PC-3 (cell line): ENCODE results near the gene SLC2A3. TPM values are rescaled to one million over a fixed set of nuclear protein-coding genes. Genes with fewer than 3 reads are reported as not detected.
"Not testable (repeated sequence)": the region's sequence is repeated elsewhere in the genome, so short reads cannot be mapped to it uniquely, and the experiment has no call there.

Source experiments
- ATAC-seq: fragments of 200-7000 bp; cut with Tn5 transposase; 2 replicates; pipeline ENCODE4 v1.9.1; 2020; ENCODE audit warnings: mild to moderate bottlenecking, moderate library complexity
- BruUV-seq: library from RNA; stranded (reverse); fragments of 400-500 nt; replicated peaks from 2 replicates; lab custom pipeline; 2021; lab: Mats Ljungman, UMichigan
- CTCF ChIA-PET: fragments of 300-600 bp; sonication (Branson Sonifier 250); formaldehyde crosslinking; loops from one replicate; lab custom pipeline; 2022; ENCODE audit warnings: antibody characterized with exemption; lab: Charles Lee
- POLR2A ChIA-PET: fragments of 300-600 bp; sonication (Branson Sonifier 250); formaldehyde crosslinking; loops from one replicate; lab custom pipeline; 2022; ENCODE audit warnings: antibody characterized with exemption; ENCODE audit not compliant: unreplicated experiment; lab: Charles Lee
- DNase-seq: peaks from one replicate; pipeline ENCODE4 v3.0.0-alpha.2; 2015
- H2AFZ ChIP-seq: fragments of 300-600 bp; sonication (generic); 2 replicates; pipeline ENCODE4 v1.6.0; 2016; ENCODE audit warnings: antibody characterized with exemption, low read length
- H3F3A ChIP-seq: fragments of 300-600 bp; sonication (generic); one replicate; pipeline ENCODE4 v1.6.0; 2017; ENCODE audit warnings: antibody characterized with exemption, low read length, control low read depth, mild to moderate bottlenecking; ENCODE audit not compliant: unreplicated experiment
- H3K27ac ChIP-seq: fragments of 300-600 bp; sonication (generic); 2 replicates; pipeline ENCODE4 v1.5.1; 2016; ENCODE audit warnings: mild to moderate bottlenecking, low read length
- H3K27me3 ChIP-seq: fragments of 300-600 bp; sonication (generic); 2 replicates; pipeline ENCODE4 v1.6.1; 2016; ENCODE audit warnings: low read length, mixed read lengths
- H3K36me3 ChIP-seq: fragments of 300-600 bp; sonication (generic); 2 replicates; pipeline ENCODE4 v1.6.1; 2016; ENCODE audit warnings: low read depth, mixed run types, low read length, mixed read lengths
- H3K4me1 ChIP-seq: fragments of 300-600 bp; sonication (generic); 2 replicates; pipeline ENCODE4 v1.5.1; 2016; ENCODE audit warnings: low read length; ENCODE audit not compliant: insufficient read depth
- H3K4me2 ChIP-seq: fragments of 300-600 bp; sonication (generic); 2 replicates; pipeline ENCODE4 v1.6.0; 2016; ENCODE audit warnings: low read length
- H3K4me3 ChIP-seq: fragments of 300-600 bp; sonication (generic); 2 replicates; pipeline ENCODE4 v1.5.1; 2016; ENCODE audit warnings: mild to moderate bottlenecking, low read length, mixed read lengths
- H3K79me2 ChIP-seq: fragments of 300-600 bp; sonication (generic); 2 replicates; pipeline ENCODE4 v1.6.1; 2017; ENCODE audit warnings: low read length, mixed read lengths
- H3K9ac ChIP-seq: fragments of 300-600 bp; sonication (generic); 2 replicates; pipeline ENCODE4 v1.6.0; 2016; ENCODE audit warnings: mild to moderate bottlenecking, low read length
- H3K9me2 ChIP-seq: fragments of 300-600 bp; sonication (generic); replicated peaks from 2 replicates; pipeline ENCODE4 v1.6.1; 2016; ENCODE audit warnings: mixed run types, low read length, mixed read lengths
- H3K9me3 ChIP-seq: fragments of 300-600 bp; sonication (generic); 2 replicates; pipeline ENCODE4 v1.6.1; 2016; ENCODE audit warnings: low read length, mixed read lengths
- H4K20me1 ChIP-seq: fragments of 300-600 bp; sonication (generic); 2 replicates; pipeline ENCODE4 v1.6.1; 2016; ENCODE audit warnings: low read length, mixed read lengths
- EZH2 ChIP-seq: fragments of 300-600 bp; sonication (generic); IDR thresholded peaks from one replicate; pipeline ENCODE4 v1.6.1; 2017; ENCODE audit warnings: antibody characterized with exemption, mild to moderate bottlenecking, low read length; ENCODE audit not compliant: unreplicated experiment
- EZH2phosphoT487 ChIP-seq: fragments of 300-600 bp; sonication (generic); IDR thresholded peaks from 2 replicates; pipeline ENCODE4 v1.6.1; 2018; ENCODE audit warnings: mild to moderate bottlenecking, antibody characterized with exemption, low read length, borderline replicate concordance
- intact Hi-C: fragments of 100-400 bp; cut with micrococcal nuclease; formaldehyde crosslinking; loops from 2 replicates; pipeline ENCODE4 v1.9.0; 2023
- total RNA-seq: library from RNA; depleted of rRNA; stranded (reverse); fragments of >200 nt; gene quantifications from 2 replicates; pipeline ENCODE4 v1.2.3, GENCODE V29; 2014
- TF ChIP-seq, protein P1 (sequence below): fragments of 300-600 bp; sonication (generic); conservative IDR thresholded peaks from 2 replicates; pipeline ENCODE4 v1.5.1; 2017; ENCODE audit warnings: antibody characterized with exemption, low read depth, mild to moderate bottlenecking, low read length

SLC2A3 gene
- total RNA-seq, 1 experiment from 2014 or later = not detected

- no peak overlapping the region for H3K4me2 ChIP-seq
- no TSS peak for BruUV-seq
- H3K79me2 ChIP-seq = no peaks in the 10 kb centered on the region
- no peaks in the 10 kb centered on the region for H3K9me3 ChIP-seq
- ChIA-PET POLR2A (interaction anchor here (0.6 kb wide), 1 partner anchor 26 kb away, joined by 4 read pairs; the partner anchor contains the start of gene SLC2A3), CTCF (no interaction called here)
- H3K27me3 ChIP-seq = no peaks in the 10 kb centered on the region
- intact Hi-C loops = no loop called here
- H3K4me1 ChIP-seq = peaks cover 9% of the 10 kb centered on the region
- ATAC-seq (no peak), DNase-seq (no peak)
- H3K36me3 ChIP-seq = no peaks in the 10 kb centered on the region
- no peak overlapping the region for H3K4me3 ChIP-seq
- TF ChIP-seq EZH2phosphoT487 (no peak), EZH2 (no peak)
- TF ChIP-seq, protein P1, sequence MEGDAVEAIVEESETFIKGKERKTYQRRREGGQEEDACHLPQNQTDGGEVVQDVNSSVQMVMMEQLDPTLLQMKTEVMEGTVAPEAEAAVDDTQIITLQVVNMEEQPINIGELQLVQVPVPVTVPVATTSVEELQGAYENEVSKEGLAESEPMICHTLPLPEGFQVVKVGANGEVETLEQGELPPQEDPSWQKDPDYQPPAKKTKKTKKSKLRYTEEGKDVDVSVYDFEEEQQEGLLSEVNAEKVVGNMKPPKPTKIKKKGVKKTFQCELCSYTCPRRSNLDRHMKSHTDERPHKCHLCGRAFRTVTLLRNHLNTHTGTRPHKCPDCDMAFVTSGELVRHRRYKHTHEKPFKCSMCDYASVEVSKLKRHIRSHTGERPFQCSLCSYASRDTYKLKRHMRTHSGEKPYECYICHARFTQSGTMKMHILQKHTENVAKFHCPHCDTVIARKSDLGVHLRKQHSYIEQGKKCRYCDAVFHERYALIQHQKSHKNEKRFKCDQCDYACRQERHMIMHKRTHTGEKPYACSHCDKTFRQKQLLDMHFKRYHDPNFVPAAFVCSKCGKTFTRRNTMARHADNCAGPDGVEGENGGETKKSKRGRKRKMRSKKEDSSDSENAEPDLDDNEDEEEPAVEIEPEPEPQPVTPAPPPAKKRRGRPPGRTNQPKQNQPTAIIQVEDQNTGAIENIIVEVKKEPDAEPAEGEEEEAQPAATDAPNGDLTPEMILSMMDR = no peak
- no peak overlapping the region for H3K9ac ChIP-seq
- no peaks in the 10 kb centered on the region for H4K20me1 ChIP-seq
- no peak overlapping the region for H3K27ac ChIP-seq
- no peaks in the 10 kb centered on the region for H3F3A ChIP-seq
- H2AFZ ChIP-seq = no peak overlapping the region
- no peaks in the 10 kb centered on the region for H3K9me2 ChIP-seq
Observed at GRCh38 chr12:7961395-7962178, 25.6 kb upstream of the SLC2A3 start.

DNA sequence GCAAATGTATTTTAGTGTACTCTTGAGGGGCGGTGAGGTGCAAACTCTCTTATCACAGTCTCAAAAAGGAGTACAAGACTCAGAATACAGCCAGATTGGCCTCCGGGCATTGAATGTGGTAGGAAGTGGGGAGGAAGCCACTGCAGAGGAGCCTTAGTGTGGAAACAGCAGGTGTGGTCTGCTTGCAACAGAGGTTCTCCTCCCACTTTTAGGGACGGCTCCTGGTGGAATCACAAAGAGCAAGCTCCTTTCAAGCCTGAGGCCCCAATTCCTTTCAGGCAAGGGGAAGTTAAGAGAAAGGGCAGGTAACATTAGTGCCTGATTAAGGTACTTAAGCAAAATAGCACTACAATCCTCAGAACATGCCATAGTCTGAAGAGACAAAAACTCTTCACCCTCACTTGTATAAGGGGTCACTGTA, 23.7 kb upstream of the SLC2A3 start:
- Histone ChIP-seq H3K79me2 (no peaks in the 10 kb centered on the region), H3F3A (no peaks in the 10 kb centered on the region), H3K4me3 (no peak overlapping the region), H3K27me3 (no peaks in the 10 kb centered on the region), H4K20me1 (no peaks in the 10 kb centered on the region), H3K9me2 (no peaks in the 10 kb centered on the region), H2AFZ (0 out of 2 replicates have a peak overlapping the region, but pooled peaks have one; percentile 20), H3K9ac (no peak overlapping the region), H3K27ac (no peak overlapping the region), H3K4me1 (peaks cover 9% of the 10 kb centered on the region), H3K9me3 (no peaks in the 10 kb centered on the region), H3K4me2 (no peak overlapping the region), H3K36me3 (no peaks in the 10 kb centered on the region)
- intact Hi-C loops = no loop called here
- POLR2A ChIA-PET = no interaction called here
- DNase-seq = peak; percentile 52
- ATAC-seq = no peak
- BruUV-seq = no TSS peak
- TF ChIP-seq EZH2 = no peak
- CTCF ChIA-PET = no interaction called here

DNA sequence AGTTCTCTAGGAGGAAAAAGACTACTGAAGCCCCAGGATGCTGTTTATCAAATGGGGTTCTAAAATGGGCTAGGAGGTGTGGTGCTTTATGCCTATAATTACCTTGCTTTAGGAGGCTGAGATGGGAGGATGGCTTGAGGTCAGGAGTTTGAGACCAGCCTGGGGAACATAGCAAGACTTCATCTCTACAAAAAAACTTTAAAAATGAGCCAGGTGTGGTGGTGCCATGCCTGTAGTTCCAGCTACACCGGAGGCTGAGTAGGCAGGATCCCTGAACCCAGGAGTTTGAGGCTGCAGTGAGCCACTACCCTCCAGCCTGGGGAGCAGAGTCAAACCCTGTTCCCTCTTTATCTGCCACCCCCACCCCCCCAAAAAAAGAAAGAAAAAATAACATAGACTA, 23.3 kb upstream of the SLC2A3 start:
- Histone ChIP-seq H3F3A (no peaks in the 10 kb centered on the region), H3K4me1 (peaks cover 9% of the 10 kb centered on the region), H3K36me3 (no peaks in the 10 kb centered on the region), H3K9me2 (no peaks in the 10 kb centered on the region), H2AFZ (0 out of 2 replicates have a peak overlapping the region, but pooled peaks have one; percentile 34), H3K79me2 (no peaks in the 10 kb centered on the region), H3K4me2 (no peak overlapping the region), H3K4me3 (no peak overlapping the region), H4K20me1 (no peaks in the 10 kb centered on the region), H3K9me3 (no peaks in the 10 kb centered on the region), H3K27ac (no peak overlapping the region), H3K27me3 (no peaks in the 10 kb centered on the region), H3K9ac (no peak overlapping the region)
- intact Hi-C loops = no loop called here
- TF ChIP-seq EZH2 (no peak), EZH2phosphoT487 (no peak)
- TF ChIP-seq, protein P1 = no peak
- POLR2A ChIA-PET = no interaction called here
- no TSS peak for BruUV-seq
- ATAC-seq (no peak), DNase-seq (no peak)
- CTCF ChIA-PET = no interaction called here

GRCh38 chr12:7954877-7955276, 18.9 kb upstream of the SLC2A3 start:
- H2AFZ ChIP-seq, CTCF ChIA-PET, ATAC-seq, BruUV-seq, H3K4me3 ChIP-seq, H3K9me2 ChIP-seq, intact Hi-C loops, H3K9me3 ChIP-seq, H3K27ac ChIP-seq, H3K9ac ChIP-seq, H3K4me2 ChIP-seq, H3K27me3 ChIP-seq, DNase-seq, H3F3A ChIP-seq, H3K79me2 ChIP-seq, H4K20me1 ChIP-seq, H3K4me1 ChIP-seq, POLR2A ChIA-PET, H3K36me3 ChIP-seq: not testable (repeated sequence)

DNA sequence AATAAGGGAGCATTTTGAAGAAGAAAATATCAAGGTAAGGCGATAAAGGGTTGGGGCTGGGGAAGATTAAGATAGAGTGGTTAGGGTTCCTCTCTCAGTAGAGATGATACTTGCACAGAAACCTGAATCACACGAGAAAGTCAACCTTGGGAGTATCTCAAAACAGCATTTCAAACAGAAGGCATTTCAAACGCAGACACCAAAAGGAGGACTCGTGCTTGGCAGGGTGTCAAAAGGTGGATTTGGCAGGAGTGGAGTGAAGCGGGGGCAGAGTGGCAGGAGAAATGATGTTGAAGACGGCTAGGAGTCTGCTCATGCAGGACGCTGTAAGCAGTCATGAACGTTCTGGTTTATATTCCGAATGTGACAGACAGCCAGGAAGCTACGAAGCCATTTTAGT, 18.4 kb upstream of the SLC2A3 start:
- CTCF ChIA-PET, H3K9me3 ChIP-seq, H3K4me1 ChIP-seq, H3K36me3 ChIP-seq, POLR2A ChIA-PET, H3K4me3 ChIP-seq, DNase-seq, BruUV-seq, H3K9ac ChIP-seq, ATAC-seq, H4K20me1 ChIP-seq, H3F3A ChIP-seq, H3K27ac ChIP-seq, H3K27me3 ChIP-seq, intact Hi-C loops, H2AFZ ChIP-seq, H3K9me2 ChIP-seq, H3K79me2 ChIP-seq, H3K4me2 ChIP-seq: not testable (repeated sequence)
